Mucosa of descending colon (tissue), 3 donors: ENCODE results near the gene ADCY9. TPM values are rescaled to one million over a fixed set of nuclear protein-coding genes. Genes with fewer than 3 reads are reported as not detected.
"Not testable (repeated sequence)": the region's sequence is repeated elsewhere in the genome, so short reads cannot be mapped to it uniquely, and the experiment has no call there.

ENCODE experiments used
- ATAC-seq: fragments of 200-7000 bp; cut with Tn5 transposase; one replicate; pipeline ENCODE4 v1.9.1; 2020; ENCODE audit warnings: mild to moderate bottlenecking, moderate library complexity
- DNase-seq, 3 donors: peaks; one replicate each; pipeline ENCODE4 v3.0.0-alpha.2; 2020
- H3K36me3 ChIP-seq: fragments of 200-600 bp; one replicate; pipeline ENCODE4 v1.8.0; 2021; ENCODE audit warnings: low read depth, mild to moderate bottlenecking
- H3K4me1 ChIP-seq: fragments of 200-600 bp; one replicate; pipeline ENCODE4 v1.8.0; 2021; ENCODE audit warnings: low read depth, mild to moderate bottlenecking
- H3K4me3 ChIP-seq: fragments of 200-600 bp; one replicate; pipeline ENCODE4 v1.8.0; 2021; ENCODE audit warnings: mild to moderate bottlenecking
- H3K9me3 ChIP-seq: fragments of 200-600 bp; one replicate; pipeline ENCODE4 v1.8.0; 2021; ENCODE audit warnings: mild to moderate bottlenecking
- intact Hi-C, 2 donors: fragments of 100-400 bp; cut with DNase I in 1 of 2; cut with micrococcal nuclease in 1 of 2; formaldehyde crosslinking; loops; one replicate each; pipeline versions ENCODE4 v1.11.0 to v1.11.1; 2022; cut with DNase I, micrococcal nuclease
- total RNA-seq, 3 donors: library from RNA; stranded (reverse); fragmentation: NEBNext Ultra II Directional in 2 of 3; extraction: Animal tissue kit (Norgen Biotek cat#: 25700) in 2 of 3; gene quantifications; one replicate each; pipeline versions ENCODE4 v1.2.1 to v1.2.4, GENCODE V29; 2021 to 2023
- TF ChIP-seq, protein P1 (sequence below): fragments of 200-600 bp; IDR thresholded peaks from one replicate; pipeline ENCODE4 v1.8.0; 2022; ENCODE audit warnings: antibody characterized with exemption, mild to moderate bottlenecking
- donor health status: DM: no; HTN: no; CAD: no; lungs with moderate emphysema.
- donor health status: DM: no; HTN: no; CAD: no.
- donor health status: DM: no; HTN: yes; CAD: no.

ADCY9 gene
- total RNA-seq, 3 donors from 2014 or later = 30.0 to 50.8 (median 41.8) TPM

DNA sequence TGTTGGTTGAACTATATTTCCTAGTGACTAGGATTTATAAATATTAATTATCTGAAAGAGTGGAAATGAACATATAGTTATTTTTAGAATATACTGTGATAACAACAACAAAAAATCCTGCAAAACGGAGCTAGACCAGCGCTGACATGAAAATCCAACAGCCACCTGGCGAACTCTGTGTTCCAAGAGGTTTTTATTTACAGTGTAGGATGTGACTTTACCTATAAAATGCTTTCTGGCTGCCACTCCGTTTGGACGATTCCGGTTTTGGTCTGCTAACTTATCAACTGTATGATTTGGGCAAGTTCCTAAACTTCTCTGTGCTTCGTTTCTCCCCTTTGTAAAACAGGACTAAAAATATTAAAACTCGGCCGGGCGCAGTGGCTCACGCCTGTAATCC lies 73.7 kb downstream of the ADCY9 start:
- DNase-seq (no peak), ATAC-seq (no peak)
- intact Hi-C loops = no loop called here
- H3K4me3 ChIP-seq = no peak overlapping the region
- H3K9me3 ChIP-seq = no peaks in the 10 kb centered on the region
- H3K4me1 ChIP-seq = peaks cover 6% of the 10 kb centered on the region
- TF ChIP-seq, protein P1, sequence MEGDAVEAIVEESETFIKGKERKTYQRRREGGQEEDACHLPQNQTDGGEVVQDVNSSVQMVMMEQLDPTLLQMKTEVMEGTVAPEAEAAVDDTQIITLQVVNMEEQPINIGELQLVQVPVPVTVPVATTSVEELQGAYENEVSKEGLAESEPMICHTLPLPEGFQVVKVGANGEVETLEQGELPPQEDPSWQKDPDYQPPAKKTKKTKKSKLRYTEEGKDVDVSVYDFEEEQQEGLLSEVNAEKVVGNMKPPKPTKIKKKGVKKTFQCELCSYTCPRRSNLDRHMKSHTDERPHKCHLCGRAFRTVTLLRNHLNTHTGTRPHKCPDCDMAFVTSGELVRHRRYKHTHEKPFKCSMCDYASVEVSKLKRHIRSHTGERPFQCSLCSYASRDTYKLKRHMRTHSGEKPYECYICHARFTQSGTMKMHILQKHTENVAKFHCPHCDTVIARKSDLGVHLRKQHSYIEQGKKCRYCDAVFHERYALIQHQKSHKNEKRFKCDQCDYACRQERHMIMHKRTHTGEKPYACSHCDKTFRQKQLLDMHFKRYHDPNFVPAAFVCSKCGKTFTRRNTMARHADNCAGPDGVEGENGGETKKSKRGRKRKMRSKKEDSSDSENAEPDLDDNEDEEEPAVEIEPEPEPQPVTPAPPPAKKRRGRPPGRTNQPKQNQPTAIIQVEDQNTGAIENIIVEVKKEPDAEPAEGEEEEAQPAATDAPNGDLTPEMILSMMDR = no peak
- H3K36me3 ChIP-seq = no peaks in the 10 kb centered on the region

DNA sequence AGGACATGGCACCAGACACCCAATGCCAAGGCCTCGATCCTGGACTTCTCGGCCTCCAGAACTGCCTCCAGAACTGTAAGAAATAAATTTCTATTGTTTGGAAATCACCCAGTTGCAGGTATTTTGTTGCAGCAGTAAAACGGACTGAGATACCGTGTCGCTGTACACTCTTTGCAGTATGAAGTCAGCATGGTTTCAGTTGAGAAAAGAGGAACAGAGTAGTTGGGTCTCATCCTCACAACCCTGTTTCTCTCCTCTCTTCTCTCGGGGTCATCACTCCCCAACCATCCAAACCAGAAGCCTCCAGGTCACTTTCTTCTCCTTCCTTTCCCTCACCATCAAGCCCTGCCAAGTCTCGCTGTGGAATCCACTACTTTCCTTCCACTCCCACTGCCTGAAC lies 77.8 kb downstream of the ADCY9 start:
- Histone ChIP-seq H3K4me3 (no peak overlapping the region), H3K36me3 (no peaks in the 10 kb centered on the region), H3K9me3 (no peaks in the 10 kb centered on the region), H3K4me1 (no peaks in the 10 kb centered on the region)
- intact Hi-C loops = no loop called here
- no peak for DNase-seq
- TF ChIP-seq, protein P1 = no peak
- ATAC-seq = no peak

- H3K36me3 ChIP-seq, H3K9me3 ChIP-seq, H3K4me3 ChIP-seq, H3K4me1 ChIP-seq, DNase-seq, ATAC-seq, intact Hi-C loops: not testable (repeated sequence)
These were observed 79.3 kb downstream of the ADCY9 start for GRCh38 chr16:4036952-4037351.

DNA sequence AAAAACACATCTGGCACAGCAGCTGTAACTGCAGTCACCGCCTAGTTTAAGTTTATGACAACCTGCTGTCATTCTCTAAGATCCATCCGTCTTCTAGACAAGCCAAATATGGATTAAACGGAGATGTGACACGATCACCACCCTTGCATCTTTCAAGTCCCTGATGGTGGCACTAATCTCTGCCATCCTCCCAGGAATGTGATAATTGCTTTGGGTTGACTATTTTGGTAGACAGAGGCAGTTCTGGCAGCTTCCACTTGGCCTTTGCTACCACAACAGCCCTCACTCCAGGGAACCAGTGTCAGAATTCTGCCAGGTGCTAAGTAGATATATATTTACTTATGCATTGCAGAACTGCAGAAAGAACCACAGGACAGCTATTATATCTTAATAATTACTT lies 81.3 kb downstream of the ADCY9 start:
- no peaks in the 10 kb centered on the region for H3K9me3 ChIP-seq
- no peaks in the 10 kb centered on the region for H3K36me3 ChIP-seq
- intact Hi-C loops = no loop called here
- DNase-seq (no peak), ATAC-seq (no peak)
- no peak overlapping the region for H3K4me3 ChIP-seq
- no peaks in the 10 kb centered on the region for H3K4me1 ChIP-seq
- TF ChIP-seq, protein P1 = no peak

- Histone ChIP-seq H3K9me3 (no peaks in the 10 kb centered on the region), H3K4me1 (no peaks in the 10 kb centered on the region), H3K4me3 (no peak overlapping the region), H3K36me3 (no peaks in the 10 kb centered on the region)
- ATAC-seq (no peak), DNase-seq (no peak)
- intact Hi-C loops = no loop called here
- TF ChIP-seq, protein P1 = no peak
These were observed 82.3 kb downstream of the ADCY9 start for GRCh38 chr16:4033951-4034350.

DNA sequence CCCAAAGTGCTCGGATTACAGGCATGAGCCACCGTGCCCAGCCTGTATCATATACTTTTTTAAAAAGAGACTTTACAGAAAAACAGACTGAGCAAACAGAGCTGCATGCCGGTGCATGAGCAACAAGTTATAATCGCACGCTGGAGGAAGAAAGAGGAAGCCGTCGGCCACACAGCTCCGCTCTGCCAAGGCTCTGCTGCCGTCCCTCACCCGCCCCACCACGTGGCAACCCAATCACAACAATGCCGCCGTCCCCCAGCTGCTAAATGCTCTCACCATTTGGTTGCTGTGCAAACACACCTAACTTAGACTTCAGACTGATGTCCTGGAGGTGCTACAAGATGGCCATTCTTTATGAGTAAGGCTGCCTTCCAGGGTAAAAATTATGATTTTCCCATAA lies 83.5 kb downstream of the ADCY9 start:
- no peak overlapping the region for H3K4me3 ChIP-seq
- no peaks in the 10 kb centered on the region for H3K9me3 ChIP-seq
- H3K36me3 ChIP-seq = no peaks in the 10 kb centered on the region
- TF ChIP-seq, protein P1 = no peak
- peak; percentile 99 for ATAC-seq
- intact Hi-C loops = no loop called here
- no peaks in the 10 kb centered on the region for H3K4me1 ChIP-seq
- peak; percentile 81 to 82 (median 81) for DNase-seq
